Effector memory CD8-positive, alpha-beta T cell (primary cell): Measurements from ENCODE around the gene DMBX1.

Experiments used
- ATAC-seq: fragments of 150-1000 bp; cut with Tn5 transposase; replicated peaks from 2 replicates; pipeline ENCODE4 v1.10.0; 2021; ENCODE audit warnings: mild to moderate bottlenecking, moderate library complexity
- DNase-seq, 3 experiments: peaks; one replicate each; pipeline ENCODE4 v3.0.0; 2021
- H3K27ac Mint-ChIP-seq, 2 donors: one replicate each; pipeline ENCODE4 v1.8.0; 2022; ENCODE audit warnings: mild to moderate bottlenecking in 2 of 2, mixed read lengths in 2 of 2, moderate library complexity in 2 of 2
- H3K27me3 Mint-ChIP-seq, 2 donors: one replicate each; pipeline ENCODE4 v1.8.0; 2022; ENCODE audit warnings: mixed read lengths in 2 of 2
- H3K36me3 Mint-ChIP-seq: one replicate; pipeline ENCODE4 v1.8.0; 2022; ENCODE audit warnings: mild to moderate bottlenecking, moderate library complexity, mixed read lengths; ENCODE audit not compliant: insufficient read depth
- H3K4me1 Mint-ChIP-seq, 2 donors: one replicate each; pipeline ENCODE4 v1.8.0; 2022; ENCODE audit warnings: low read depth in 2 of 2, mixed read lengths in 2 of 2
- H3K4me3 Mint-ChIP-seq, 2 donors: one replicate each; pipeline ENCODE4 v1.8.0; 2022; ENCODE audit warnings: mild to moderate bottlenecking in 2 of 2, mixed read lengths in 2 of 2, moderate library complexity in 2 of 2
- H3K9me3 Mint-ChIP-seq, 2 donors: one replicate each; pipeline ENCODE4 v1.8.0; 2022; ENCODE audit warnings: mixed read lengths in 2 of 2

The DMBX1 gene

DNA sequence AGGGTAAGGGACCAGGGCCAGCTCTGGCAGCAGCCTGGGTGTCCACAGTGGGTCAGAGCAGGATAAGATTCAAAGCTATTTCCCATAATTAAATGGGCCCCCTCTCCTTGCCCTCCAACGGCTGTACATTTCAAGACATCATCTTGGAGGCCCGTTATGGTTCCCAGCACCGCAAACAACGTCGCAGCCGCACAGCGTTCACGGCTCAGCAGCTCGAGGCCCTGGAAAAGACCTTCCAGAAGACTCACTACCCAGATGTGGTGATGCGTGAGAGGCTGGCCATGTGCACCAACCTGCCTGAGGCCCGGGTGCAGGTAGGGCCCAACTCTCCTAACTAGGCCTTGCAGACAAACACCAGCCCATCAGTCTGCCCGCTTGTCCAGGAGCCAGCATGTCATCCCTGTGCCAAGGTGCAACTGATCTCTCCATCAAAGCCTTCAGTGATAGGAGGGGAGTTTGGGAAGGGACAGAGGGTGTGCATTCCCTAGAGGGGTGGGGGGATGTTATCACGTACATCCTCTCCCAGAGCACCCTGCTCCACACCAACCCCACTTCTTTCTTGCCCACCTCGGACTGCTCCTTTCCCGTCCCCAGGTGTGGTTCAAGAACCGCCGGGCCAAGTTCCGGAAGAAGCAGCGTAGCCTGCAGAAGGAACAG, 20.8 kb downstream of the DMBX1 start:
- no peak overlapping the region for H3K4me3 Mint-ChIP-seq

DNA sequence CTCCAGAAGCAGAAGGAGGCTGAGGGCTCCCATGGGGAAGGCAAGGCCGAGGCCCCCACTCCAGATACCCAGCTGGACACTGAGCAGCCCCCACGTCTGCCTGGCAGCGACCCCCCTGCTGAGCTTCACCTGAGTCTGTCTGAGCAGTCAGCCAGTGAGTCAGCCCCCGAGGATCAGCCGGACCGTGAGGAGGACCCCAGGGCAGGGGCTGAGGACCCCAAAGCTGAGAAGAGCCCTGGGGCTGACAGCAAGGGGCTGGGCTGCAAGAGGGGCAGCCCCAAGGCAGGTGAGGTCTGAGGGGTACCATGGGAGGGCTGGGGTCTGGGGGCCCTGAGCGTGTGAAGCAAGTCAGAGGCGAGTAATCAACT, 21.3 kb downstream of the DMBX1 start:
- H3K4me3 Mint-ChIP-seq: no peak overlapping the region
- H3K9me3 Mint-ChIP-seq: no peaks in the 10 kb centered on the region
- H3K27ac Mint-ChIP-seq: no peak overlapping the region
- DNase-seq (no peak), ATAC-seq (no peak)
- H3K4me1 Mint-ChIP-seq: no peaks in the 10 kb centered on the region
- H3K27me3 Mint-ChIP-seq: peaks cover 28 to 78% of the 10 kb centered on the region in 2 donors
- H3K36me3 Mint-ChIP-seq: no peaks in the 10 kb centered on the region

More for the DNA sequence above, 20.8 kb downstream of the DMBX1 start:
- H3K27me3 Mint-ChIP-seq: peaks cover 25 to 72% of the 10 kb centered on the region in 2 donors
- no peak overlapping the region for H3K27ac Mint-ChIP-seq
- H3K9me3 Mint-ChIP-seq: no peaks in the 10 kb centered on the region
- no peaks in the 10 kb centered on the region for H3K36me3 Mint-ChIP-seq
- ATAC-seq (no peak), DNase-seq (no peak)
- H3K4me1 Mint-ChIP-seq: no peaks in the 10 kb centered on the region

DNA sequence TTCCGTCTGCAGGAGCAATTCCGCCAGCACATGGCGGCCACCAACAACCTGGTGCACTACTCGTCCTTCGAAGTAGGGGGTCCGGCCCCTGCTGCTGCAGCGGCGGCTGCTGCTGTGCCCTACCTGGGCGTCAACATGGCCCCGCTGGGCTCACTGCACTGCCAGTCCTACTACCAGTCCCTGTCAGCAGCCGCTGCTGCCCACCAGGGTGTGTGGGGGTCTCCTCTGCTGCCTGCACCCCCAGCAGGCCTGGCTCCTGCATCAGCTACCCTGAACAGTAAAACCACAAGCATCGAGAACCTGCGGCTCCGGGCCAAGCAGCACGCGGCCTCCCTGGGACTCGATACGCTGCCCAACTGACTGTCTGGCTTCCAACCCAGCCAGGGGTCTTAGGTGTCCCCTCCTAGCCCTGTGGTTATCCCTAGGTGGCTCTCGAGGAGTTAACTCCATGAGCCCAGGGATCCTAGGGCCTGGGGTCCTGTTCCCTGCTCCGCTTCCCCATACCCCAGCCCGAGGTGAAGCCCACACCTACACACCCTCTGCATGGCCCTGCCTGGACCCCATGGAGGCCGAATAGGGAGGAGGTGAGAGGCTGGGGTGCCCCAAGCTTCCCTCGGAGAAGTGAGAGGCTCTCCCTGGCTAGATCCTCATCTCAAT, 22.6 kb downstream of the DMBX1 start:
- Mint-ChIP-seq H3K27me3 (peaks cover 33 to 78% of the 10 kb centered on the region in 2 donors), H3K4me1 (peaks cover 0 to 2% of the 10 kb centered on the region in 2 donors), H3K9me3 (no peaks in the 10 kb centered on the region), H3K27ac (no peak overlapping the region), H3K36me3 (no peaks in the 10 kb centered on the region), H3K4me3 (no peak overlapping the region)
- DNase-seq: no peak
- no peak for ATAC-seq

DNA sequence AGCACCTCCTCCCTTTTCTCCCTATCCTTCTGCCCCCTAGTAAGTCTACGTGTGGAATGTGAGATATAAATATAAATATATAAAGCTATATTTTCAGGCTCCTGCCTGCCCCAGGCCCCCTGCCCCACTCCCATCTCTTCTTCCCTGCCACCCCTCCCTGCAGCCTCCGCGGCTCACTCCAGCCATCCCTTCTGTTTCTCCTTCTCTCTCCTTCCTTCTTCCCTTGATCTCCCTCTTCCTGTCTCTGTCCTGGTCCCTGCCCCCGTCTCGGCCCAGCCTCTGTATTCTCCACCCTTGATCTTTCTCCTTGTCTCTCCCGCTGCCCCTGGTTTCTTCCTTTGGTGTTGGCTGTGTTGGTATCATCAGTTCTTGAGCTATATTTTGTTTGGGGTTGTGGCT, 23.2 kb downstream of the DMBX1 start:
- ATAC-seq (no peak), DNase-seq (no peak)
- H3K27me3 Mint-ChIP-seq: peaks cover 36 to 78% of the 10 kb centered on the region in 2 donors
- no peak overlapping the region for H3K27ac Mint-ChIP-seq
- H3K9me3 Mint-ChIP-seq: no peaks in the 10 kb centered on the region
- peaks cover 0 to 2% of the 10 kb centered on the region in 2 donors for H3K4me1 Mint-ChIP-seq
- H3K4me3 Mint-ChIP-seq: no peak overlapping the region
- H3K36me3 Mint-ChIP-seq: no peaks in the 10 kb centered on the region

DNA sequence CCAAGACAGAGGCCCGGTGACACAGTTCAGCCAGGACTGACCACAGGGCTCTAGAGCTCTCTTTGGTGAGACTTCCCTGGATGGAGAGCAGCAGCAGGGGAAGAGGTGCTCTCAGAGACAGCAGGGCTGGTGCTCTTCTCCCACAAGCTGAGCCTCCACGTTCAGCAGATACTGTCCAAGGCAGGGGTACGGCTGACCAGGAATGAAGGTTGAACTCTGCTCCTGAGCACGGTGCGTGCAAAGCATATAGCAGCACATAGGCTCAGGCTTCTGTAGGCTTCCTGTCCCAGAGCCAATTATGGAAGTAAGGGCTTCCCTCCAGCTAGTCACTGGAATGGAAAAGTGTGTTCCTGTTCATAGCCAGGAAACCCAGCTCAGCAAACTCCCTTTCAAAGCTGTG, 23.9 kb downstream of the DMBX1 start:
- Mint-ChIP-seq H3K4me1 (peaks cover 0 to 2% of the 10 kb centered on the region in 2 donors), H3K27me3 (peaks cover 39 to 78% of the 10 kb centered on the region in 2 donors), H3K4me3 (no peak overlapping the region), H3K27ac (no peak overlapping the region), H3K36me3 (no peaks in the 10 kb centered on the region), H3K9me3 (no peaks in the 10 kb centered on the region)
- no peak for DNase-seq
- ATAC-seq: no peak

DNA sequence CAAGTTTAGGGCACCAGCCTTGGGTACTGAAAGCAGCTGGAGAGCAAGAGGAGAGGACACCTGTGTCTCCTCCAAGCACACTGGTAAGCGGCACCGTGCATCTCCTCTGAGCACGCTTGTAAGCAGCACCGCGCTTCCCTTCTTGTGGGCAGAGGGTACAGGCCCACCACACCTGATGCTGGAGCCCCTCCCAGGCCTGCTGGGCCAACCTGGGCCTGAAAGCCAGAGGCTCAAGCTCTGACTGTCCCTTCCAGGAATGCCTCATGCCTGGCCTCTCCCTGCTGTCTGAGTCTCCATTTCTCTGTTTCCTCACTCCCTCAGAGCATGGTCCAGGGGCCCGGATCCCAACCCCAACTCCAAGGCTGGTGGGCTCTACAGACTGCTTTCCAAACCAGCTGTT, 25.9 kb downstream of the DMBX1 start:
- DNase-seq (no peak), ATAC-seq (no peak)
- no peaks in the 10 kb centered on the region for H3K36me3 Mint-ChIP-seq
- no peaks in the 10 kb centered on the region for H3K9me3 Mint-ChIP-seq
- H3K4me3 Mint-ChIP-seq: no peak overlapping the region
- no peak overlapping the region for H3K27ac Mint-ChIP-seq
- H3K27me3 Mint-ChIP-seq: peaks cover 39 to 92% of the 10 kb centered on the region in 2 donors
- peaks cover 0 to 2% of the 10 kb centered on the region in 2 donors for H3K4me1 Mint-ChIP-seq

GRCh38 chr1:46516200-46516950, 26.7 kb downstream of the DMBX1 start:
- DNase-seq: no peak
- H3K27ac Mint-ChIP-seq: no peak overlapping the region
- H3K27me3 Mint-ChIP-seq: peaks cover 39 to 88% of the 10 kb centered on the region in 2 donors
- ATAC-seq: no peak
- no peaks in the 10 kb centered on the region for H3K36me3 Mint-ChIP-seq
- no peak overlapping the region for H3K4me3 Mint-ChIP-seq
- no peaks in the 10 kb centered on the region for H3K9me3 Mint-ChIP-seq
- H3K4me1 Mint-ChIP-seq: peaks cover 0 to 2% of the 10 kb centered on the region in 2 donors

DNA sequence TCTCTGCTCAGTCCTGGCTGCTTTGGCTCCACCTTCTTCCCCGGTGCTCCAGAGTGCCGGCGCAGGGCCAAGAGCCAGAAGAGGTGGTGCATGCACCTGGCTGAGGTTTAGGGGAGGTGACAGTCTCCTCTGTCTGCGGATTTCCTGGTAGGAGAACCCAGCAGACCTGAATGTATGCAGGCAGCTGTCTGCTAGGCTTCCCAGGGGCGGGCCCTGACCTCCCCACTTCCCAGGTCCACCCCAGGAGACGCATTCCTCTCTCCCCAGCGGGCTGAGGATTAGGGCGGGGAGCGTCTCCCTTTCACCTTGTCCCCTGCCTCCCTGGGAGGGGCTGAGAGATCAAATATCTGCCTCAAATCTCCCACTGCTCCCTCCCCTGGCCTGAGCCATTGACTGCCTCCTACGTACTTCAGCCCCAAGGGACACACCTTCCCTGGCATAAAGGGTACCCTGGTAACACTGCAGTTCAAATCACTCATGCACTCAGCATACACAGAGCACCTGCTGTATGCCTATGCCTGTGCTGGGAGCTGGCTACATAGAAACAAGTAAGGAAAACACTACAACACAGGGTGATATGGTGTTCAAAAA, 27.5 kb downstream of the DMBX1 start:
- peaks cover 0 to 5% of the 10 kb centered on the region in 2 donors for H3K4me1 Mint-ChIP-seq
- H3K36me3 Mint-ChIP-seq: no peaks in the 10 kb centered on the region
- peak; percentile 26 for ATAC-seq
- H3K27ac Mint-ChIP-seq: no peak overlapping the region
- H3K4me3 Mint-ChIP-seq: no peak overlapping the region
- no peak for DNase-seq
- peaks cover 38 to 81% of the 10 kb centered on the region in 2 donors for H3K27me3 Mint-ChIP-seq
- H3K9me3 Mint-ChIP-seq: no peaks in the 10 kb centered on the region

DNA sequence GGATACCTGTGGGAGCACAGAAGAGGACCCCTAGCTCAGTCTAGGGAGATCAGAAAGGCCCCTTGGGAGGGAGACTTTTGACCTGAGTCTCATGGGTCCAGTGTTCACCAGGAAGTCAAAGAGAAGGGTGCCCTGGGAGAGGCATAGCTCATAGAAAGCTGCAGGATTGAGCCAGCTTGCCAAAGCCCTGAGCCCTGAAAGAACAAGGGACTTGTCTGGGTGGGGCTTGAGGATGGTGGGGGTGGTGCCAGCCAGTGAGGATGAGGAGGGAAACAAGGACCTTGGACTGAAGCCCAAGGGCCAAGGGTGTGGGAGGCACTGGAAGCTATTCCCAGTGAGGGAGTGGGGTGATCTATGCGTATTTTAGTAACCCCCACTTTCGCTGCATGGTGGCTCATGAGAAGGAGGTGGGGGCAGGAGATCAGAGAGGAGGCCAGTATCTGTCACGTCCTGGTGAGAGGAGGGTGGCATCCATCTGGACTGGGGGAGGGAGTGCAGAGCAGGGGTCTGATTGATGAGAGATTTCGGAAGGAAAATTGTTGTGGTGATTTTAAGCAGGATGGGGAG, 28.4 kb downstream of the DMBX1 start:
- H3K4me3 Mint-ChIP-seq: no peak overlapping the region
- no peaks in the 10 kb centered on the region for H3K36me3 Mint-ChIP-seq
- peaks cover 0 to 11% of the 10 kb centered on the region in 2 donors for H3K4me1 Mint-ChIP-seq
- ATAC-seq (no peak), DNase-seq (no peak)
- no peak overlapping the region for H3K27ac Mint-ChIP-seq
- peaks cover 28 to 72% of the 10 kb centered on the region in 2 donors for H3K27me3 Mint-ChIP-seq
- no peaks in the 10 kb centered on the region for H3K9me3 Mint-ChIP-seq

- Mint-ChIP-seq H3K27ac (no peak overlapping the region), H3K27me3 (peaks cover 25 to 66% of the 10 kb centered on the region in 2 donors)
Measured at GRCh38 chr1:46519209-46519608, 29.6 kb downstream of the DMBX1 start.

GRCh38 chr1:46520063-46520911, 30.7 kb downstream of the DMBX1 start:
- Mint-ChIP-seq H3K36me3 (no peaks in the 10 kb centered on the region), H3K9me3 (no peaks in the 10 kb centered on the region), H3K27me3 (peaks cover 26 to 64% of the 10 kb centered on the region in 2 donors), H3K27ac (no peak overlapping the region), H3K4me3 (no peak overlapping the region), H3K4me1 (peaks cover 0 to 11% of the 10 kb centered on the region in 2 donors)
- no peak for ATAC-seq
- no peak for DNase-seq

More at GRCh38 chr1:46519209-46519608, 29.6 kb downstream of the DMBX1 start:
- no peak for ATAC-seq
- no peaks in the 10 kb centered on the region for H3K9me3 Mint-ChIP-seq
- peaks cover 0 to 11% of the 10 kb centered on the region in 2 donors for H3K4me1 Mint-ChIP-seq
- no peak for DNase-seq
- H3K4me3 Mint-ChIP-seq: no peak overlapping the region
- no peaks in the 10 kb centered on the region for H3K36me3 Mint-ChIP-seq

GRCh38 chr1:46521414-46521813, 31.8 kb downstream of the DMBX1 start:
- H3K4me3 Mint-ChIP-seq: no peak overlapping the region
- no peaks in the 10 kb centered on the region for H3K36me3 Mint-ChIP-seq
- DNase-seq (no peak), ATAC-seq (no peak)
- peaks cover 29 to 64% of the 10 kb centered on the region in 2 donors for H3K27me3 Mint-ChIP-seq
- no peaks in the 10 kb centered on the region for H3K9me3 Mint-ChIP-seq
- peaks cover 0 to 11% of the 10 kb centered on the region in 2 donors for H3K4me1 Mint-ChIP-seq
- H3K27ac Mint-ChIP-seq: peak overlapping the region in 1 of 2 donors; percentile 77
